Neural crest cell (in vitro differentiated cells): ENCODE results near the gene CASKIN1. TPM values are rescaled to one million over a fixed set of nuclear protein-coding genes. Genes with fewer than 3 reads are reported as not detected.

ENCODE experiments used
- DNase-seq: peaks from one replicate; pipeline ENCODE4 v3.0.0; 2021; ENCODE audit warnings: low read depth, mixed read lengths, low spot score
- H3K27ac Mint-ChIP-seq: one replicate; pipeline ENCODE4 v1.8.0; 2021; ENCODE audit warnings: mild to moderate bottlenecking, mixed read lengths; ENCODE audit not compliant: unreplicated experiment
- H3K27me3 Mint-ChIP-seq: 2 replicates; pipeline ENCODE4 v1.8.0; 2021; ENCODE audit warnings: low read depth, mild to moderate bottlenecking, mixed read lengths
- H3K36me3 Mint-ChIP-seq: 2 replicates; pipeline ENCODE4 v1.8.0; 2021; ENCODE audit warnings: low read depth, mild to moderate bottlenecking, mixed read lengths
- H3K4me1 Mint-ChIP-seq: 2 replicates; pipeline ENCODE4 v1.8.0; 2021; ENCODE audit warnings: mixed read lengths
- H3K4me3 Mint-ChIP-seq: one replicate; pipeline ENCODE4 v1.8.0; 2021; ENCODE audit warnings: mild to moderate bottlenecking, mixed read lengths
- H3K9me3 Mint-ChIP-seq: 2 replicates; pipeline ENCODE4 v1.8.0; 2021; ENCODE audit warnings: mixed read lengths
- total RNA-seq: library from RNA; stranded (reverse); gene quantifications from 2 replicates; pipeline ENCODE4 v1.2.1, GENCODE V29; 2021
- TF ChIP-seq, protein P1 (sequence below): fragments of 200-600 bp; sonication (generic); conservative IDR thresholded peaks from 2 replicates; pipeline ENCODE4 v1.5.0; 2021; ENCODE audit warnings: antibody characterized with exemption, mild to moderate bottlenecking

CASKIN1 gene
- total RNA-seq, 1 donor from 2014 or later: 20.2 TPM

DNA sequence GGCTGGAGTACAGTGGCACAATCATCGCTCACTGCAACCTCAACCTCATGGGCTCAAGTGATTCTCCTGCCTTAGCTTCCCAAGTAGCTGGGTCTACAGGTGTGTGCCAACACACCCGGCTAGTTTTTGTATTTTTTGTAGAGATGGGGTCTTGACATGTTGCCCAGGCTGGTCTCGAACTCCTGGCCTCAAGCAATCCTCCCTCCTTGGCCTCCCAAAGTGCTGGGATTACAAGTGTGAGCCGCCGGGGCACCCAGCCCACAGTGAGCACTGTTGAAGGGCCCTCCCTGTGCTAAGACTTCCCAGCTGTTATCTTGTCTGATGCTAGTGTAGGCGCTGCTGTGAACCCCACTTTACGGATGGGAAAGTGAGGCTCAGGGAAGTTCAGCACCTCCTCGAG, 8.0 kb downstream of the CASKIN1 start:
- TF ChIP-seq, protein P1, sequence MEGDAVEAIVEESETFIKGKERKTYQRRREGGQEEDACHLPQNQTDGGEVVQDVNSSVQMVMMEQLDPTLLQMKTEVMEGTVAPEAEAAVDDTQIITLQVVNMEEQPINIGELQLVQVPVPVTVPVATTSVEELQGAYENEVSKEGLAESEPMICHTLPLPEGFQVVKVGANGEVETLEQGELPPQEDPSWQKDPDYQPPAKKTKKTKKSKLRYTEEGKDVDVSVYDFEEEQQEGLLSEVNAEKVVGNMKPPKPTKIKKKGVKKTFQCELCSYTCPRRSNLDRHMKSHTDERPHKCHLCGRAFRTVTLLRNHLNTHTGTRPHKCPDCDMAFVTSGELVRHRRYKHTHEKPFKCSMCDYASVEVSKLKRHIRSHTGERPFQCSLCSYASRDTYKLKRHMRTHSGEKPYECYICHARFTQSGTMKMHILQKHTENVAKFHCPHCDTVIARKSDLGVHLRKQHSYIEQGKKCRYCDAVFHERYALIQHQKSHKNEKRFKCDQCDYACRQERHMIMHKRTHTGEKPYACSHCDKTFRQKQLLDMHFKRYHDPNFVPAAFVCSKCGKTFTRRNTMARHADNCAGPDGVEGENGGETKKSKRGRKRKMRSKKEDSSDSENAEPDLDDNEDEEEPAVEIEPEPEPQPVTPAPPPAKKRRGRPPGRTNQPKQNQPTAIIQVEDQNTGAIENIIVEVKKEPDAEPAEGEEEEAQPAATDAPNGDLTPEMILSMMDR: no peak
- Mint-ChIP-seq H3K9me3 (no peaks in the 10 kb centered on the region), H3K27me3 (no peaks in the 10 kb centered on the region), H3K4me1 (peaks cover 8% of the 10 kb centered on the region), H3K27ac (no peak overlapping the region), H3K36me3 (no peaks in the 10 kb centered on the region), H3K4me3 (no peak overlapping the region)
- no peak for DNase-seq

DNA sequence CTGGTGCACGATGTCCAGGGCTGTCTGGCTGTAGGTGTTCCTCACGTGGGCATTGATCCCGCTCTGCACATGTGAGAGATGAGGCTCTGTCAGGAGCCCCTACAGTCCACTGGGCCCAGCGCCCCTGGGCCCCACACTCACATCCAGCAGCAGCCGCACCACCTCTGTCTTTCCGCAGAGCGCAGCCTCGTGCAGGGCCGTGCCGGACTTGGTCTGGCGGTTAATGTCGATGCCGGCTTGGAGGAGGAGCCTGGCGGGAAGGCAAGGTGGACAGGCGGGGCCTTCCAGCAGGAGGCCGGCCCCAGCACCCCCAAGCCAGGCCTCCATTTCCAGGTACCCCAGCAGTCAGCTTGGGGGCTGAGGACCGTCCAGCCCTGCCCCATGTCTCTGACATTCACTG, 9.2 kb downstream of the CASKIN1 start:
- Mint-ChIP-seq H3K27ac (no peak overlapping the region), H3K4me3 (no peak overlapping the region), H3K27me3 (no peaks in the 10 kb centered on the region), H3K36me3 (peaks cover 2% of the 10 kb centered on the region), H3K4me1 (peaks cover 5% of the 10 kb centered on the region), H3K9me3 (no peaks in the 10 kb centered on the region)
- TF ChIP-seq, protein P1: no peak
- no peak for DNase-seq

DNA sequence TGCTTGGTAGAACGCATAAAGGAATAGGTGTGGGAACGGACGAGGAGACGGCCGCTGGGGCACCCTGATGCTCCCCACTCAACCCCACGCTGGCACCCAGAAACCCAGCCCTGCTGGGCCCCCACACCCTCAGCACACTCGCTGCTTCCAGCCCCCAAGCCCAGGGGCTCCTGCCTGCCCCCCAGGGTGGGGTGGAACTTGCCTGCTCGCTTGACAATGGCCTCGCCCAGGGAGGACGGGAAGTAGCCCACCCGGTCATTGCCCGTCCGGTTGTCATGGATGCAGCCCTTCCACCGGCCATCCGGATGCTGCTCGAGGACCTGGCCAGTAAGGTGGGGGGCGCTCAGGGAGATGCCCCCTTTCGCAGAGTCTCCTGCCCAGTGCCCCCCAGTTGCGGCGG, 9.9 kb downstream of the CASKIN1 start:
- Mint-ChIP-seq H3K4me3 (no peak overlapping the region), H3K9me3 (no peaks in the 10 kb centered on the region)

DNA sequence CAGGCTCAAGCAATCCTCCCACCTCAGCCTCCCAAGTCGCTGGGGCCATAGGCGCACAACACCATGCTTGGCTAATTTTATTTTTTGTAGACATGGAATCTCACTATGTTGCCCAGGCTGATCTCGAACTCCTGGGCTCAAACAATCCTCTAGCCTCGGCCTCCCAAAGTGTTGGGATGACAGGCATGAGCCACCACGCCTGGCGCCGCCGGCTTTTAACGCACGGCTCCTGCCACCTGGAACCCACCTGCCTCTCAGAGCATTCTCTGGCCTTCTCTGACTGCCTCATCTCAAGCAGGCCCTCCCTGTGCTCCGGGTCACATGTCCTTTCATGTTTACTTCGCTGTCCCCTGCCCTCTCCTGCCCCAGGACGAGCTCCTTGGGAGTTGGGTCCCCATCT, 10.3 kb downstream of the CASKIN1 start:
- Mint-ChIP-seq H3K27ac (peak overlapping the region; percentile 78), H3K4me3 (no peak overlapping the region), H3K4me1 (no peaks in the 10 kb centered on the region), H3K27me3 (no peaks in the 10 kb centered on the region), H3K36me3 (peaks cover 3% of the 10 kb centered on the region), H3K9me3 (no peaks in the 10 kb centered on the region)
- DNase-seq: no peak
- TF ChIP-seq, protein P1: no peak

More for the DNA sequence above, 9.9 kb downstream of the CASKIN1 start:
- peaks cover 3% of the 10 kb centered on the region for H3K36me3 Mint-ChIP-seq
- H3K27me3 Mint-ChIP-seq: no peaks in the 10 kb centered on the region
- peaks cover 1% of the 10 kb centered on the region for H3K4me1 Mint-ChIP-seq
- H3K27ac Mint-ChIP-seq: peak overlapping the region; percentile 78
- TF ChIP-seq, protein P1: no peak
- DNase-seq: no peak

DNA sequence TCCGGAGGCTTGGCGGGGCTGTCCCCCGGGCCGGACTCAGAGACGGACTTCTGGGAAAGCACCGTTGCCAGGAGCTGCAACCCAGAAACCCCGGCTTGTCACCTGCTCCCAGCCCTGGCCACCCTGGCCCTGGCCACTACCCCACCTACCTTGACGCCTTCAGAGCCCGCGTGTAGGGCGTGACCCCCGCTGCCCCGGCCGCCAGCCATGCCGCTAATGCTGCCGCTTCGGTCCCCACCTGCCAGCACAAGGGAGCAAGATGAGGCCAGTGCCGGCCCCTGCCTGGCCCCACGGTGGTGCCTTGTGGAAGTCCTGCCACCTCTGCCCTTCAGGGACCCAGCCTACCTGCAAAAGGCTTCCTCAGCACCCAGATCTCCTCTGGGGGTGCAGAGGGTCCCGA, 11.4 kb downstream of the CASKIN1 start:
- Mint-ChIP-seq H3K4me3 (no peak overlapping the region), H3K36me3 (peaks cover 3% of the 10 kb centered on the region), H3K27me3 (no peaks in the 10 kb centered on the region), H3K9me3 (no peaks in the 10 kb centered on the region), H3K27ac (no peak overlapping the region), H3K4me1 (no peaks in the 10 kb centered on the region)
- TF ChIP-seq, protein P1: no peak
- no peak for DNase-seq

DNA sequence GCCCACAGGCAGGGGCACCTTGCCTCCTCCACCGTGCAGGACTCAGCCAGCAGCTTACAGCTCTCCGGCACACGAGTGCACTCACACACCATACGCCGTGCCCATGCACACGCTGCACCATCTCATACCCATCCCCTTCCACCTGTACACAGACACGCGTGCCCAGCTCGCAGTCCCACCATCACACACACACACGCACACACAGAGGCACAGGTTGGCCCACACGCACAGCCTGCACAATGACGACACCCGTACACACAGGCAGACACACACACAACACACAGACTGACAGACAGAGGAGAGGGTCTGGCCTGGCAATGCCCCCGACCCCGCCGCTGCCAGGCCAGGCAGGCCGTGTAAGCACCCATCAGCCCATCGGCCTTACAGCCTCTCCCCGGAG, 12.1 kb downstream of the CASKIN1 start:
- H3K36me3 Mint-ChIP-seq: peaks cover 3% of the 10 kb centered on the region
- H3K4me1 Mint-ChIP-seq: no peaks in the 10 kb centered on the region
- H3K4me3 Mint-ChIP-seq: peak overlapping the region; percentile 8
- H3K27ac Mint-ChIP-seq: no peak overlapping the region
- TF ChIP-seq, protein P1: no peak
- H3K9me3 Mint-ChIP-seq: no peaks in the 10 kb centered on the region
- no peaks in the 10 kb centered on the region for H3K27me3 Mint-ChIP-seq
- DNase-seq: no peak
